PFSK-1 (cell line): Measurements from ENCODE around the gene ELN.

Source experiments
- POLR2AphosphoS5 ChIP-seq: IDR thresholded peaks from 2 replicates; pipeline ENCODE4 v1.6.1; 2012; ENCODE audit warnings: low read depth, mild to moderate bottlenecking, control low read depth, low read length, moderate library complexity
- REST ChIP-seq, 2 experiments: IDR thresholded peaks; 2 replicates each; pipeline versions ENCODE4 v1.6.1 to v1.8.0; 2011 to 2012; ENCODE audit warnings: low read depth in 2 of 2, low read length in 2 of 2, control low read depth in 1 of 2, inconsistent platforms in 1 of 2, mild to moderate bottlenecking in 1 of 2, moderate library complexity in 1 of 2; ENCODE audit not compliant: insufficient read depth in 1 of 2

GRCh38 chr7:74053589-74054186, 25.7 kb downstream of the ELN start:
- no peak for TF ChIP-seq POLR2AphosphoS5
- no peak for TF ChIP-seq REST (IDR thresholded peaks at IDR 0.05; ENCODE audit: insufficient read depth in 1 of 2, low read depth in 2 of 2, low read length in 2 of 2)
